RWPE1 (cell line): Measurements from ENCODE around the gene MT1F.
"Not testable (repeated sequence)": the region's sequence is repeated elsewhere in the genome, so short reads cannot be mapped to it uniquely, and the experiment has no call there.

ENCODE experiments used
- CTCF ChIA-PET: fragments of 350-600 bp; sonication (Branson Sonifier 250); formaldehyde crosslinking; extraction: SDS; loops from one replicate; lab custom pipeline; 2021; lab: Yijun Ruan, JAX
- POLR2A ChIA-PET: fragments of 400-600 bp; formaldehyde crosslinking; extraction: SDS; loops from one replicate; lab custom pipeline; 2020; ENCODE audit warnings: antibody characterized with exemption; ENCODE audit not compliant: low non-redundant PET; lab: Yijun Ruan, JAX
- DNase-seq: peaks from one replicate; pipeline ENCODE4 v3.0.0; 2012; ENCODE audit warnings: low spot score
- H3K27ac ChIP-seq: fragments of 450-650 bp; 2 replicates; pipeline ENCODE4 v1.5.1; 2017
- TF ChIP-seq, protein P1 (sequence below): fragments of 450-650 bp; conservative IDR thresholded peaks from 2 replicates; pipeline ENCODE4 v1.5.1; 2017; ENCODE audit warnings: low read depth, mild to moderate bottlenecking

The MT1F gene

DNA sequence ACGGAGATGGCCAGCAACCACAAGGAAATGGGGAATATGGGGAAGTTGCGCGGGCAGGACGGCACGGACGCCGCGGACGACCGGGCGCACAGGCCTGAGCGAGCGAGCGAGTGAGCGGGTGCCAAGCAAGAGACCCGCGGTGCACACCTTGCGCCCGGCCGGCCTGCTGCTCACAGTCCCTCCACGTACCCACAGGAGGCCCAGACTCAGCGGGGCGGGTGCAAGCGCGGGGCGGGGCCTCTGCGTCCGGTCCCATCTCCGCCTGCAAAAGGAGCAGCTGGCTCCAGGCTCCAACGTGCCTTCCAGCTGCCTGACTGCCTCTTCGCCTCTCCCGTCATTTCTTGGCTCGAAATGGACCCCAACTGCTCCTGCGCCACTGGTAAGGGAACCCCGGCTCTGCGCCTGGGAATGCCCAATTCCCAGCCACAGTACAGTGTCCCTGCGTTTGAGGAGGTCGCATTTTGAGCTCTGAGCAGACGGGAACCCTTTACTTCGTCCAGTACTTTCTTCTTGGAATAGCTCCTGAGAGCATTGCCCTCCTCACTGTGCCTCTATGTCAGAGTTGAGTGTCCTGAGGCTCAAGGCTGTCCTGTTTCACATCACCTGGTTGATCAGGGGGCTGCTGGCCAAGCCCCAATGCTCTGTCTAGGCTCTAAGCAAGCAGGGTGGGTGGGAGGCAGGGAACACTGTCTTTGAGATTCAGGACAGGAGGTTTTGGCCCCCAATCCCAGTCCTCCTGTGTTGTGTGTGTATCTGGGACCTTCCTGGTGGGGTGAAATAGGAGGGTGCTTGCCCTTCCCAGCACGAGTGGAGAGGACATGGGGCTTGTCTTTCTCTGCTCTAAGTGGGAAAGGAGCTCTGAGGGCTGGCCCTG, 40.3 kb upstream of the MT1F start:
- ChIA-PET POLR2A (interaction anchor here (1.0 kb wide), 1 partner anchor 9 kb away, joined by 3 read pairs; the partner anchor contains the start of gene MT2A), CTCF (no interaction called here)
- no peak for DNase-seq
- peak overlapping the region; percentile 26; the same call in 1 of the 2 replicates for H3K27ac ChIP-seq
- TF ChIP-seq, protein P1, sequence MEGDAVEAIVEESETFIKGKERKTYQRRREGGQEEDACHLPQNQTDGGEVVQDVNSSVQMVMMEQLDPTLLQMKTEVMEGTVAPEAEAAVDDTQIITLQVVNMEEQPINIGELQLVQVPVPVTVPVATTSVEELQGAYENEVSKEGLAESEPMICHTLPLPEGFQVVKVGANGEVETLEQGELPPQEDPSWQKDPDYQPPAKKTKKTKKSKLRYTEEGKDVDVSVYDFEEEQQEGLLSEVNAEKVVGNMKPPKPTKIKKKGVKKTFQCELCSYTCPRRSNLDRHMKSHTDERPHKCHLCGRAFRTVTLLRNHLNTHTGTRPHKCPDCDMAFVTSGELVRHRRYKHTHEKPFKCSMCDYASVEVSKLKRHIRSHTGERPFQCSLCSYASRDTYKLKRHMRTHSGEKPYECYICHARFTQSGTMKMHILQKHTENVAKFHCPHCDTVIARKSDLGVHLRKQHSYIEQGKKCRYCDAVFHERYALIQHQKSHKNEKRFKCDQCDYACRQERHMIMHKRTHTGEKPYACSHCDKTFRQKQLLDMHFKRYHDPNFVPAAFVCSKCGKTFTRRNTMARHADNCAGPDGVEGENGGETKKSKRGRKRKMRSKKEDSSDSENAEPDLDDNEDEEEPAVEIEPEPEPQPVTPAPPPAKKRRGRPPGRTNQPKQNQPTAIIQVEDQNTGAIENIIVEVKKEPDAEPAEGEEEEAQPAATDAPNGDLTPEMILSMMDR = no peak

DNA sequence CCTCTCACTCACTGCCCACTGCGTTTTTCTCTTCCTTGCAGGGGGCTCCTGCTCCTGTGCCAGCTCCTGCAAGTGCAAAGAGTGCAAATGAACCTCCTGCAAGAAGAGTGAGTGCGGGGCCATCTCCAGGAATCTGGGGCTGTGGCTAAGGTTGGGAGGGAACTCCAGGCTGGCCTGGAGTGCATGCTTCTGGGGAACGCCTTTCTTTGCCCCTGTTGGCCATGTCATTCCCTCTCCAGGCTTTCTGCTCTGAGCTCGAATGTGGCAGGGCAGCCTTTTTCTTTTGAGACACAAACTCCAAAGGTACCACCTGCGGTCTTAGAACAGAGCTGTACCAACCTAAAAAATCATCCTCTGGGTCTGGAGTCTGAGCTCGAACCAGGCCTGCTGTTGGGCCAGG, 39.6 kb upstream of the MT1F start:
- CTCF ChIA-PET = interaction anchor here (1.1 kb wide), 1 partner anchor 26 kb away, joined by 3 read pairs; no protein-coding TSS in a partner anchor
- TF ChIP-seq, protein P1 = no peak
- DNase-seq = no peak
- peak overlapping the region; percentile 26; the same call in 1 of the 2 replicates for H3K27ac ChIP-seq
- POLR2A ChIA-PET = no interaction called here

DNA sequence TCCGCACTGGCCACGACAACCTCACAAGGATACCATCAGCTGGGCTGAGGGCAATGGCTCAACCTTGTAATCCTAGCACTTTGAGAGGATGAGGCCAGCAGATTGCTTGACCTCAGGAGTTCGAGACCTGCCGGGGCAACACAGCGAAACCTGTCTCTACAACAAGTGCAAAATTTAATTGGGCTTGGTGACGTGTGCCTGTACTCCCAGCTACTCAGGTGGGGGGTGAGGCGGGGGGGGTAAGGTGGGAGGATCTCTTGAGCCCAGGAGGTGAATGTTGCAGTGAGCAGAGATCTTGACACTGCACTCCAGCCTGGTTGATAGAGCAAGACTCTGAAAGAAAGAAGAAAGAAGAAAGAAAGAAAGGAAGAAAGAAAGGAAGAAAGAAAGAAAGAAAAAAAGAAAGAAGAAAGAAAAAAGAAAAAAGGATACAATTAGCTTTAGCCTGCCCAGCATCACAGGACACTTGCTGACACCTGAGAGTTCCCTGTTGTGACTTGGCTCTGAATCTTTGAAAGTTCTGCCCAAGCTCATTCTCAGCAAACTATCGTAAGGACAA, 37.3 kb upstream of the MT1F start:
- H3K27ac ChIP-seq = no peak overlapping the region
- CTCF ChIA-PET = no interaction called here
- POLR2A ChIA-PET = no interaction called here
- DNase-seq = no peak
- TF ChIP-seq, protein P1 = no peak

DNA sequence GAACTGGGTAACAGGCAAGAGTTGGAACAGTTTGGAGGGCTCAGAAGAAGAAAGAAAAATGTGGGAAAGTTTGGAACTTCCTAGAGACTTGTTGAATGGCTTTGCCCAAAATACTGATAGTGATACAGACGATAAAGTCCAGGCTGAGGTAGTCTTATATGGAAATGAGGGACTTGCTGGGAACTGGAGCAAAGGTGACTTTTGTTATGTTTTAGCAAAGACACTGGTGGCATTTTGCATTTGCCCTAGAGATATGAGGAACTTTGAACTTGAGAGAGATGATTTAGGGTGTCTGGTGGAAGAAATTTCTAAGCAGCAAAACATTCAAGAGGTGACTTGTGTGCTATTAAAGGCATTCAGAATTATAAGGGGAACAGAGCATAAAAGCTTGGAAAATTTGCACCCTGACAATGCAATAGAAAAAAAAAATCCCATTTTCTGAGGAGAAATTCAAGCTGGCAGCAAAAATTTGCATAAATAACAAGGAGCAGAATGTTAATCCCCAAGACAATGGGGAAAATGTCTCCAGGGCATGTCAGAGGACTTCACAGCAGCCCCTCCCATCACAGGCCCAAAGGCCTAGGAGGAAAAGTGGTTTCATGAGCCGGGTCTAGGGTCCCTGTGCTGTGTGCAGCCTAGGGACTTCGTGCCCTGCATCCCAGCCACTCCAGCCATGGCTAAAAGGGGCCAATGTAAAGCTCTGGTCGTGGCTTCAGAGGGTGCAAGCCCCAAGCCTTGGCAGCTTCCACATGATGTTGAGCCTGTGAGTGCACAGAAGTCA, 35.9 kb upstream of the MT1F start:
- CTCF ChIA-PET = interaction anchor here (0.7 to 0.9 kb wide), 2 partner anchors 56 to 91 kb away, joined by 3 read pairs; no protein-coding TSS in a partner anchor
- POLR2A ChIA-PET = not testable (repeated sequence)

DNA sequence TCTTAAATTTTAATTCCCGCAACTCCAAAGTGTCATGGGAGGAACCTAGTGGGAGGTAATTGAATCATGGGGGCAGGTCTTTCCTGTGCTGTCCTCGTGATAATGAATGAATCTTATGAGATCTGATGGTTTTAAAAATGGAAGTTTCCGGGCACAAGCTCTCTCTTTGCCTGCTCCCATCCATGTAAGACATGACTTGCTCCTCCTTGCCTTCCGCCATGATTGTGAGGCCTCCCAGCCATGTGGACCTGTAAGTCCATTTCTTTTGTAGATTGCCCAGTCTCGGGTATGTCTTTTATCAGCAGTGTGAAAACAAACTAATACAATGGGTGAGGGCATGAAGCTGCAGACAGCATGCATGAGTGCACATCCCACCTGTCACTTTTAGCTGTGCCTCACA, 34.6 kb upstream of the MT1F start:
- not testable (repeated sequence) for H3K27ac ChIP-seq, DNase-seq
- CTCF ChIA-PET = interaction anchor here (0.7 kb wide), 1 partner anchor 13 kb away, joined by 3 read pairs; no protein-coding TSS in a partner anchor
- POLR2A ChIA-PET = interaction anchor here (0.8 kb wide), 1 partner anchor 17 kb away, joined by 3 read pairs; no protein-coding TSS in a partner anchor

More for the DNA sequence above, 35.9 kb upstream of the MT1F start:
- not testable (repeated sequence) for DNase-seq, H3K27ac ChIP-seq

DNA sequence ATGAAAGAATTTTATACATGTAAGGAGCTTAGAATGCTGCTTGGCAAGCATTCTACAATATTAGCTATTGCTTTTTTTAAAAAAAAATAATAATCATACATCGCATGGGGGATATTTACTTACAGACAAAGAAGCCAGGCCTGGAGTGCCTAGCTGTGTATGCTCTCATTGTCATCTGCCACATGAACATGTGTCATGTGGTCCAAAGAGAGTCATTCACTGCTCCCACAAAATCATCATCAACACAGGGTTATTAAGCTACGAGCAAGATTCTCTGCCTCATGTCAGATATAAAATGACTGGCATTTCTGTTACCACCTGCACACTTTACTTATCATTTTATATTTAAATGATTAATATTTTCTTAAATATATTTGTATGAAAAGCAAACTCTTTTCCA, 34.1 kb upstream of the MT1F start:
- POLR2A ChIA-PET = interaction anchor here (0.8 kb wide), 1 partner anchor 18 kb away, joined by 3 read pairs; no protein-coding TSS in a partner anchor

More for the DNA sequence above, 34.1 kb upstream of the MT1F start:
- TF ChIP-seq, protein P1 = no peak
- CTCF ChIA-PET = interaction anchor here (0.7 kb wide), 1 partner anchor 14 kb away, joined by 3 read pairs; no protein-coding TSS in a partner anchor
- H3K27ac ChIP-seq = no peak overlapping the region
- DNase-seq = no peak
